Measurements from ENCODE around the gene MMP14.
A peak's percentile ranks its signal among the peaks of the same experiment; 100 is the strongest.

Gene MMP14

GRCh38 chr14:22872833-22873520, 36.6 kb downstream of the MMP14 start:
- DNase-seq (ENCODE audit: low read depth) = no peak
- no peak for TF ChIP-seq CTCF (IDR thresholded peaks at IDR 0.05; ENCODE audit: insufficient read depth, low read depth, low read length, missing control alignments)
- peak overlapping the region; percentile 70 for H3K4me3 ChIP-seq (ENCODE audit: low read depth, low read length)

GRCh38 chr14:22875003-22875747, 38.8 kb downstream of the MMP14 start:
- H3K4me3 ChIP-seq (ENCODE audit: low read depth, low read length) = no peak overlapping the region
- TF ChIP-seq CTCF (IDR thresholded peaks at IDR 0.05; ENCODE audit: insufficient read depth, low read depth, low read length, missing control alignments) = no peak
- no peak for DNase-seq (ENCODE audit: low read depth)

GRCh38 chr14:22875748-22876319, 39.4 kb downstream of the MMP14 start:
- TF ChIP-seq CTCF (IDR thresholded peaks at IDR 0.05; ENCODE audit: insufficient read depth, low read depth, low read length, missing control alignments) = no peak
- no peak overlapping the region for H3K4me3 ChIP-seq (ENCODE audit: low read depth, low read length)
- DNase-seq (ENCODE audit: low read depth) = no peak

- DNase-seq (ENCODE audit: low read depth) = no peak
- no peak overlapping the region for H3K4me3 ChIP-seq (ENCODE audit: low read depth, low read length)
- TF ChIP-seq CTCF (IDR thresholded peaks at IDR 0.05; ENCODE audit: insufficient read depth, low read depth, low read length, missing control alignments) = no peak
These were observed 40.7 kb downstream of the MMP14 start for GRCh38 chr14:22877000-22877501.

- H3K4me3 ChIP-seq (ENCODE audit: low read depth, low read length) = no peak overlapping the region
- TF ChIP-seq CTCF (IDR thresholded peaks at IDR 0.05; ENCODE audit: insufficient read depth, low read depth, low read length, missing control alignments) = no peak
- DNase-seq (ENCODE audit: low read depth) = no peak
These were observed 42.2 kb downstream of the MMP14 start for GRCh38 chr14:22878271-22879246.

- no peak for TF ChIP-seq CTCF (IDR thresholded peaks at IDR 0.05; ENCODE audit: insufficient read depth, low read depth, low read length, missing control alignments)
- H3K4me3 ChIP-seq (ENCODE audit: low read depth, low read length) = no peak overlapping the region
- no peak for DNase-seq (ENCODE audit: low read depth)
These were observed 45.7 kb downstream of the MMP14 start for GRCh38 chr14:22882064-22882463.
